A549 (cell line): ENCODE measurements around the gene NOTCH3. TPM values are rescaled to one million over a fixed set of nuclear protein-coding genes. Genes with fewer than 3 reads are reported as not detected.

Experiments used
- ATAC-seq, 2 experiments: fragments of 200-7000 bp in 1 of 2; fragments of >200 bp in 1 of 2; cut with Nextera tagmentation in 1 of 2; cut with Tn5 transposase in 1 of 2; 3 replicates each; pipeline versions ENCODE4 v1.8.0 to v1.9.1; 2018 to 2020; ENCODE audit warnings: mild to moderate bottlenecking in 1 of 2, moderate library complexity in 1 of 2
- CTCF ChIA-PET: fragments of 300-600 bp; sonication (Branson Sonifier 250); formaldehyde crosslinking; extraction: SDS; loops from one replicate; lab custom pipeline; 2021; ENCODE audit warnings: antibody characterized with exemption, inconsistent platforms; lab: Yijun Ruan, JAX
- POLR2A ChIA-PET: fragments of 350-600 bp; formaldehyde crosslinking; extraction: SDS; loops from one replicate; lab custom pipeline; 2021; ENCODE audit warnings: antibody characterized with exemption, inconsistent platforms; lab: Yijun Ruan, JAX
- DNase-seq, 2 experiments: peaks; one replicate each; pipeline versions ENCODE4 v3.0.0 to v3.0.0-alpha.2; 2011 to 2016; ENCODE audit warnings: low read depth in 1 of 2, low spot score in 1 of 2
- FAIRE-seq: peaks from 2 replicates; lab custom pipeline; 2011; peaks lifted over from hg19 to GRCh38; lab: Jason Lieb, UNC
- H3K27ac ChIP-seq, 2 experiments: fragments of >200 bp; sonication (Bioruptor Twin); formaldehyde crosslinking; 3 replicates each; pipeline ENCODE4 v1.5.1; 2016 to 2017
- H3K4me1 ChIP-seq: fragments of >200 bp; sonication (Bioruptor Twin); formaldehyde crosslinking; 3 replicates; pipeline ENCODE4 v1.6.1; 2016
- H3K4me2 ChIP-seq: fragments of >200 bp; sonication (Bioruptor Twin); formaldehyde crosslinking; 3 replicates; pipeline ENCODE4 v1.6.1; 2016
- H3K4me3 ChIP-seq: fragments of >200 bp; sonication (Bioruptor Twin); formaldehyde crosslinking; 3 replicates; pipeline ENCODE4 v1.5.1; 2016
- H3K9me3 ChIP-seq: fragments of >200 bp; sonication (Bioruptor Twin); formaldehyde crosslinking; 3 replicates; pipeline ENCODE4 v1.6.1; 2016
- BCL3 ChIP-seq: fragments of >200 bp; sonication (Bioruptor Twin); formaldehyde crosslinking; IDR thresholded peaks from 3 replicates; pipeline ENCODE4 v1.6.1; 2016
- CBX8 ChIP-seq: fragments of 200-600 bp; sonication (generic); IDR thresholded peaks from 2 replicates; pipeline ENCODE4 v1.6.1; 2016
- CEBPB ChIP-seq, 2 experiments: fragments of >200 bp in 1 of 2; sonication (Bioruptor Twin) in 1 of 2; formaldehyde crosslinking in 1 of 2; IDR thresholded peaks; 2 replicates each; pipeline ENCODE4 v1.6.1; 2012 to 2016
- CHD2 ChIP-seq: fragments of 150-350 bp; IDR thresholded peaks from 2 replicates; pipeline ENCODE4 v1.6.1; 2014; ENCODE audit warnings: low read length; ENCODE audit not compliant: partially characterized antibody
- CTCF ChIP-seq: fragments of >200 bp; sonication (Bioruptor Twin); formaldehyde crosslinking; IDR thresholded peaks from 3 replicates; pipeline ENCODE4 v1.5.1; 2016
- EHF ChIP-seq: fragments of 250-450 bp; sonication (Bioruptor Pico); IDR thresholded peaks from 2 replicates; pipeline ENCODE4 v1.5.0; 2020; ENCODE audit warnings: mild to moderate bottlenecking
- ELK1 ChIP-seq: fragments of 150-350 bp; IDR thresholded peaks from 2 replicates; pipeline ENCODE4 v1.6.1; 2014; ENCODE audit warnings: low read depth, mild to moderate bottlenecking, low read length
- GATA3 ChIP-seq: IDR thresholded peaks from 2 replicates; pipeline ENCODE4 v1.6.1; 2012; ENCODE audit warnings: borderline replicate concordance
- HES2 ChIP-seq: fragments of >200 bp; sonication (Bioruptor Twin); formaldehyde crosslinking; IDR thresholded peaks from 2 replicates; pipeline ENCODE4 v1.6.1; 2016
- HOXB5 ChIP-seq: fragments of 250-450 bp; sonication (Bioruptor Pico); IDR thresholded peaks from 2 replicates; pipeline ENCODE4 v1.5.0; 2020; ENCODE audit warnings: mild to moderate bottlenecking, moderate library complexity
- MAFK ChIP-seq: fragments of 450-650 bp; IDR thresholded peaks from 2 replicates; pipeline ENCODE4 v1.6.1; 2014; ENCODE audit not compliant: partially characterized antibody
- MAZ ChIP-seq: fragments of 150-350 bp; IDR thresholded peaks from 2 replicates; pipeline ENCODE4 v1.6.1; 2014; ENCODE audit warnings: antibody characterized with exemption, low read depth, low read length, borderline replicate concordance
- MYC ChIP-seq: IDR thresholded peaks from 2 replicates; pipeline ENCODE4 v1.6.1; 2012; ENCODE audit warnings: mild to moderate bottlenecking, inconsistent platforms, low read length, improper control_type of control experiment, borderline replicate concordance
- NPAS2 ChIP-seq: fragments of 250-450 bp; sonication (Bioruptor Pico); IDR thresholded peaks from 2 replicates; pipeline ENCODE4 v1.8.0; 2022; ENCODE audit warnings: mild to moderate bottlenecking, moderate library complexity, borderline replicate concordance
- PHF8 ChIP-seq: fragments of 200-600 bp; sonication (generic); IDR thresholded peaks from 2 replicates; pipeline ENCODE4 v1.6.1; 2016; ENCODE audit warnings: low read depth, mild to moderate bottlenecking, antibody characterized with exemption, moderate library complexity, borderline replicate concordance
- POLR2AphosphoS2 ChIP-seq: conservative IDR thresholded peaks from 2 replicates; pipeline ENCODE4 v1.6.1; 2012; ENCODE audit warnings: low read length, improper control_type of control experiment, inconsistent platforms
- RARB ChIP-seq: fragments of 250-450 bp; sonication (Bioruptor Pico); IDR thresholded peaks from 2 replicates; pipeline ENCODE4 v1.8.0; 2021; ENCODE audit warnings: mild to moderate bottlenecking, moderate library complexity
- REST ChIP-seq: fragments of 200-600 bp; sonication (generic); IDR thresholded peaks from 2 replicates; pipeline ENCODE4 v1.6.1; 2016; ENCODE audit warnings: antibody characterized with exemption, mild to moderate bottlenecking, moderate library complexity
- RNF2 ChIP-seq: fragments of 200-600 bp; sonication (generic); IDR thresholded peaks from 2 replicates; pipeline ENCODE4 v1.6.1; 2016; ENCODE audit warnings: low read depth, mild to moderate bottlenecking, antibody characterized with exemption, moderate library complexity, borderline replicate concordance
- TP53 ChIP-seq: fragments of 250-450 bp; sonication (Bioruptor Pico); IDR thresholded peaks from 2 replicates; pipeline ENCODE4 v1.5.0; 2021; ENCODE audit warnings: mild to moderate bottlenecking, moderate library complexity
- ZSCAN20 ChIP-seq: fragments of 250-450 bp; sonication (Bioruptor Pico); IDR thresholded peaks from 2 replicates; pipeline ENCODE4 v1.8.0; 2022; ENCODE audit warnings: mild to moderate bottlenecking, moderate library complexity
- WGBS: methylation state at CpG from one replicate; pipeline ENCODE4 v1.1.6; 2017; ENCODE audit errors: missing lambda C conversion rate; 5-methylcytosine and 5-hydroxymethylcytosine counted together
- polyA plus RNA-seq, 4 experiments: library from polyadenylated mRNA; depleted of rRNA in 3 of 4; stranded (reverse); fragments of >200 nt; fragmentation: RNase III in 1 of 4; extraction: RNeasy Plus Mini Kit Qiagen cat#74134 plus additional on column Dnase treatment in 1 of 4; gene quantifications; 2 replicates in 3 of 4; 3 replicates in 1 of 4; pipeline ENCODE4 v1.2.3, GENCODE V29; 2011 to 2017

Gene NOTCH3
- polyA plus RNA-seq, 2 of the 4 experiments (the other 2 are of a cell fraction) = 9.5 to 14.7 TPM

- CTCF ChIA-PET = no interaction called here
- no peaks in the 10 kb centered on the region for H3K9me3 ChIP-seq
- TF ChIP-seq RNF2 (no peak), GATA3 (no peak), MAFK (no peak), CTCF (no peak), ELK1 (no peak), BCL3 (no peak)
- TF ChIP-seq, all 56 proteins: peak for 0
- Histone ChIP-seq H3K4me1 (peaks cover 18% of the 10 kb centered on the region), H3K4me3 (peak overlapping the region; percentile 68), H3K4me2 (peak overlapping the region; percentile 80), H3K27ac (peak overlapping the region; percentile 67 to 96)
- FAIRE-seq (no peak), ATAC-seq (no peak), DNase-seq (no peak)
- POLR2A ChIA-PET = no interaction called here
- 24% methylated on average over 11 of the region's 82 CpGs for WGBS
Observed at GRCh38 chr19:15199661-15200552, 888 bp downstream of the NOTCH3 start.

GRCh38 chr19:15198951-15199660 is 1.7 kb downstream of the NOTCH3 start:
- peak overlapping the region; percentile 67 to 96; a peak in 3 of 6 replicates for H3K27ac ChIP-seq
- H3K4me2 ChIP-seq = peak overlapping the region; percentile 80
- ChIA-PET CTCF (interaction anchor here (0.7 to 1.5 kb wide), 5 partner anchors 22 to 62 kb away, joined by 3 to 7 read pairs (median 3); no protein-coding TSS in a partner anchor), POLR2A (no interaction called here)
- FAIRE-seq (no peak), ATAC-seq (no peak), DNase-seq (no peak)
- WGBS = 93% methylated on average over 12 of the region's 15 CpGs
- no peak for TF ChIP-seq CHD2
- TF ChIP-seq NPAS2 (CRISPR knock-in tag) = no peak
- no peak for TF ChIP-seq PHF8
- TF ChIP-seq ZSCAN20 (CRISPR knock-in tag) = no peak
- no peak for TF ChIP-seq TP53 (CRISPR knock-in tag)
- no peak for TF ChIP-seq REST
- TF ChIP-seq MAZ = no peak
- TF ChIP-seq POLR2AphosphoS2 = no peak
- TF ChIP-seq CEBPB (IDR thresholded peaks at IDR 0.05) = no peak
- TF ChIP-seq HES2 = no peak
- no peak for TF ChIP-seq CBX8
- no peak for TF ChIP-seq ELK1
- TF ChIP-seq MYC = no peak
- TF ChIP-seq EHF (CRISPR knock-in tag) = no peak
- TF ChIP-seq HOXB5 (CRISPR knock-in tag) = no peak
- no peak for TF ChIP-seq RARB
- TF ChIP-seq RNF2 = no peak
- H3K4me3 ChIP-seq = peak overlapping the region; percentile 68; the same call in 2 of the 3 replicates
- no peaks in the 10 kb centered on the region for H3K9me3 ChIP-seq
- peaks cover 18% of the 10 kb centered on the region for H3K4me1 ChIP-seq
